H1 (cell line): Measurements from ENCODE around the gene UVSSA.

Experiments
- BRCA1 ChIP-seq: IDR thresholded peaks from 2 replicates; pipeline ENCODE4 v1.6.1; 2012; ENCODE audit warnings: low read depth, low read length, improper control_type of control experiment
- CBX8 ChIP-seq: fragments of 300-800, 300-1000 bp; sonication (generic); IDR thresholded peaks from 2 replicates; pipeline ENCODE4 v1.7.1; 2016; ENCODE audit warnings: low read depth, low read length, borderline replicate concordance
- GABPA ChIP-seq: IDR thresholded peaks from 2 replicates; pipeline ENCODE4 v1.6.1; 2011; ENCODE audit warnings: mild to moderate bottlenecking, low read length, moderate library complexity, borderline replicate concordance; ENCODE audit not compliant: insufficient read depth
- GTF2F1 ChIP-seq: IDR thresholded peaks from 2 replicates; pipeline ENCODE4 v1.6.1; 2012; ENCODE audit warnings: low read depth, low read length, improper control_type of control experiment, borderline replicate concordance
- NRF1 ChIP-seq: IDR thresholded peaks from 2 replicates; pipeline ENCODE4 v1.6.1; 2011; ENCODE audit warnings: mild to moderate bottlenecking, low read depth, low read length, improper control_type of control experiment
- USF2 ChIP-seq: IDR thresholded peaks from 2 replicates; pipeline ENCODE4 v1.6.1; 2011; ENCODE audit warnings: low read length, improper control_type of control experiment

GRCh38 chr4:1409079-1409478 lies 62.1 kb downstream of the UVSSA start:
- TF ChIP-seq BRCA1 (no peak), CBX8 (no peak), GTF2F1 (no peak), USF2 (no peak), GABPA (no peak), NRF1 (no peak)
